HepG2 (cell line): ENCODE measurements around the gene RAC3. TPM values are rescaled to one million over a fixed set of nuclear protein-coding genes. Genes with fewer than 3 reads are reported as not detected.
A peak's percentile ranks its signal among the peaks of the same experiment; 100 is the strongest.

Source experiments
- AGO1 ChIP-seq: fragments of 200-400 bp; formaldehyde crosslinking; IDR thresholded peaks from 2 replicates; pipeline ENCODE4 v1.6.1; 2017; ENCODE audit warnings: mild to moderate bottlenecking, low read depth, low read length, moderate library complexity; ENCODE audit not compliant: poor library complexity, severe bottlenecking
- ATF5 ChIP-seq: sonication (generic); formaldehyde crosslinking; IDR thresholded peaks from 2 replicates; pipeline ENCODE4 v1.4.0; 2020; ENCODE audit warnings: mild to moderate bottlenecking, low read depth, missing genetic modification reagents
- GTF3A ChIP-seq: sonication (generic); formaldehyde crosslinking; conservative IDR thresholded peaks from 2 replicates; pipeline ENCODE4 v1.4.0; 2020; ENCODE audit warnings: mild to moderate bottlenecking, missing genetic modification reagents
- NFAT5 ChIP-seq: sonication (generic); formaldehyde crosslinking; IDR thresholded peaks from 2 replicates; pipeline ENCODE4 v1.4.0; 2020; ENCODE audit warnings: missing genetic modification reagents
- RBFOX2 ChIP-seq: fragments of 200-400 bp; formaldehyde crosslinking; IDR thresholded peaks from 2 replicates; pipeline ENCODE4 v1.6.1; 2017; ENCODE audit warnings: low read depth, mild to moderate bottlenecking, low read length
- ZBTB14 ChIP-seq: sonication (generic); formaldehyde crosslinking; IDR thresholded peaks from 2 replicates; pipeline ENCODE4 v1.4.0; 2020; ENCODE audit warnings: missing genetic modification reagents
- ZBTB34 ChIP-seq: sonication (generic); formaldehyde crosslinking; IDR thresholded peaks from 2 replicates; pipeline ENCODE4 v1.8.0; 2022; ENCODE audit warnings: mild to moderate bottlenecking, missing genetic modification reagents
- ZNF407 ChIP-seq: sonication (generic); formaldehyde crosslinking; IDR thresholded peaks from one replicate; pipeline ENCODE4 v1.5.1; 2020; ENCODE audit warnings: mild to moderate bottlenecking, missing genetic modification reagents; ENCODE audit errors: not compliant biosample characterization
- ZNF768 ChIP-seq: sonication (generic); formaldehyde crosslinking; IDR thresholded peaks from 2 replicates; pipeline ENCODE4 v1.4.0; 2020; ENCODE audit warnings: missing genetic modification reagents
- ZSCAN22 ChIP-seq: sonication (generic); formaldehyde crosslinking; IDR thresholded peaks from 2 replicates; pipeline ENCODE4 v1.4.0; 2020; ENCODE audit warnings: mild to moderate bottlenecking, missing genetic modification reagents
- polyA plus RNA-seq, 8 experiments: library from polyadenylated mRNA; depleted of rRNA in 3 of 8; stranded (reverse) in 7 of 8; unstranded in 1 of 8; fragments of >200 nt; fragmentation: Illumina TruSeq in 4 of 8; extraction: Trizol in 4 of 8; gene quantifications; 2 replicates each; pipeline versions ENCODE4 v1.2.1 to v1.2.3, GENCODE V29; 2011 to 2016; ENCODE audit warnings: low read depth in 4 of 8, missing spikeins in 1 of 8, mixed read lengths in 1 of 8; ENCODE audit not compliant: insufficient read depth in 1 of 8
- total RNA-seq, 5 experiments: library from RNA; depleted of rRNA; stranded (reverse); fragments of >200 nt; fragmentation: Illumina TruSeq; extraction: Trizol; gene quantifications; 2 replicates each; pipeline ENCODE4 v1.2.3, GENCODE V29; 2016; ENCODE audit warnings: low read depth in 1 of 5

Gene RAC3
- total and polyA plus RNA-seq, 2 of the 13 experiments (the other 11 are each of a cell fraction or from before 2014, with no cell fraction given) = 10.5 to 21.3 TPM

- TF ChIP-seq ZNF407 (CRISPR knock-in tag) (peak; percentile 76), NFAT5 (CRISPR knock-in tag) (peak; percentile 37; the same call in 1 of the 2 replicates), GTF3A (CRISPR knock-in tag) (no peak), ZBTB34 (peak; percentile 64; the same call in 1 of the 2 replicates), AGO1 (peak; percentile 99), ATF5 (CRISPR knock-in tag) (no peak), RBFOX2 (peak; percentile 79), ZBTB14 (CRISPR knock-in tag) (0 out of 2 replicates have a peak, but pooled peaks have one; percentile 36), ZNF768 (CRISPR knock-in tag) (peak; percentile 39; the same call in 1 of the 2 replicates), ZSCAN22 (CRISPR knock-in tag) (0 out of 2 replicates have a peak, but pooled peaks have one; percentile 36)
Observed at GRCh38 chr17:82023447-82024241, 7.8 kb upstream of the RAC3 start (continued).
